Neural progenitor cell (in vitro differentiated cells): ENCODE measurements around the gene C1QTNF1. TPM values are rescaled to one million over a fixed set of nuclear protein-coding genes. Genes with fewer than 3 reads are reported as not detected.
A peak's percentile ranks its signal among the peaks of the same experiment; 100 is the strongest.

Experiments used
- DNase-seq: peaks from one replicate; pipeline ENCODE4 v3.0.0-alpha.2; 2016; ENCODE audit warnings: low spot score
- H2AFZ ChIP-seq: fragments of 200-600 bp; sonication (generic); replicated peaks from 2 replicates; pipeline ENCODE4 v1.6.1; 2016; ENCODE audit warnings: antibody characterized with exemption
- H3F3A ChIP-seq: fragments of 200-600 bp; sonication (generic); 2 replicates; pipeline ENCODE4 v1.6.1; 2016; ENCODE audit warnings: antibody characterized with exemption, low read depth
- H3K27ac ChIP-seq: fragments of 200-600 bp; sonication (generic); 2 replicates; pipeline ENCODE4 v1.5.1; 2016; ENCODE audit warnings: mild to moderate bottlenecking
- H3K27me3 ChIP-seq: fragments of 200-600 bp; sonication (generic); 2 replicates; pipeline ENCODE4 v1.6.1; 2016; ENCODE audit warnings: mild to moderate bottlenecking, moderate library complexity
- H3K36me3 ChIP-seq: fragments of 200-600 bp; sonication (generic); 2 replicates; pipeline ENCODE4 v1.5.1; 2016
- H3K4me1 ChIP-seq: fragments of 200-600 bp; sonication (generic); 2 replicates; pipeline ENCODE4 v1.6.1; 2016; ENCODE audit warnings: mixed run types
- H3K4me2 ChIP-seq: fragments of 200-600 bp; sonication (generic); 2 replicates; pipeline ENCODE4 v1.6.1; 2016
- H3K4me3 ChIP-seq: fragments of 200-600 bp; sonication (generic); 2 replicates; pipeline ENCODE4 v1.5.1; 2016
- H3K79me2 ChIP-seq: fragments of 200-600 bp; sonication (generic); 2 replicates; pipeline ENCODE4 v1.6.1; 2016; ENCODE audit warnings: low read depth
- H3K9ac ChIP-seq: fragments of 200-600 bp; sonication (generic); 2 replicates; pipeline ENCODE4 v1.6.1; 2016
- H3K9me3 ChIP-seq: fragments of 200-600 bp; sonication (generic); 2 replicates; pipeline ENCODE4 v1.5.1; 2016; ENCODE audit warnings: low read depth
- H4K20me1 ChIP-seq: fragments of 200-600 bp; sonication (generic); 2 replicates; pipeline ENCODE4 v1.6.1; 2016; ENCODE audit warnings: low read depth
- H3K27ac Mint-ChIP-seq: 3 replicates; pipeline ENCODE4 v1.8.0; 2021; ENCODE audit warnings: mixed read lengths
- H3K27me3 Mint-ChIP-seq: 2 replicates; pipeline ENCODE4 v1.8.0; 2022; ENCODE audit warnings: low read depth, mild to moderate bottlenecking, inconsistent platforms, moderate library complexity, mixed read lengths; ENCODE audit not compliant: insufficient read depth
- H3K36me3 Mint-ChIP-seq: 3 replicates; pipeline ENCODE4 v1.8.0; 2021; ENCODE audit warnings: mixed read lengths
- H3K4me1 Mint-ChIP-seq: 3 replicates; pipeline ENCODE4 v1.8.0; 2021; ENCODE audit warnings: mixed read lengths
- H3K4me3 Mint-ChIP-seq: 3 replicates; pipeline ENCODE4 v1.8.0; 2021; ENCODE audit warnings: mild to moderate bottlenecking, moderate library complexity, mixed read lengths
- H3K9me3 Mint-ChIP-seq: 3 replicates; pipeline ENCODE4 v1.8.0; 2020; ENCODE audit warnings: mixed read lengths
- EZH2 ChIP-seq: fragments of 200-600 bp; sonication (generic); IDR thresholded peaks from 2 replicates; pipeline ENCODE4 v1.6.1; 2017; ENCODE audit warnings: antibody characterized with exemption, mild to moderate bottlenecking, moderate library complexity
- EZH2phosphoT487 ChIP-seq: fragments of 200-600 bp; sonication (generic); IDR thresholded peaks from 2 replicates; pipeline ENCODE4 v1.6.1; 2017; ENCODE audit warnings: antibody characterized with exemption
- total RNA-seq: library from RNA; depleted of rRNA; stranded (reverse); fragments of >200 nt; gene quantifications from 2 replicates; pipeline ENCODE4 v1.2.3, GENCODE V29; 2015; ENCODE audit warnings: low replicate concordance
- TF ChIP-seq, protein P1 (sequence below): fragments of 200-600 bp; sonication (generic); IDR thresholded peaks from 2 replicates; pipeline ENCODE4 v1.5.1; 2017; ENCODE audit warnings: antibody characterized with exemption, mild to moderate bottlenecking

C1QTNF1 gene
- total RNA-seq, 1 donor from 2014 or later: 1.4 TPM

DNA sequence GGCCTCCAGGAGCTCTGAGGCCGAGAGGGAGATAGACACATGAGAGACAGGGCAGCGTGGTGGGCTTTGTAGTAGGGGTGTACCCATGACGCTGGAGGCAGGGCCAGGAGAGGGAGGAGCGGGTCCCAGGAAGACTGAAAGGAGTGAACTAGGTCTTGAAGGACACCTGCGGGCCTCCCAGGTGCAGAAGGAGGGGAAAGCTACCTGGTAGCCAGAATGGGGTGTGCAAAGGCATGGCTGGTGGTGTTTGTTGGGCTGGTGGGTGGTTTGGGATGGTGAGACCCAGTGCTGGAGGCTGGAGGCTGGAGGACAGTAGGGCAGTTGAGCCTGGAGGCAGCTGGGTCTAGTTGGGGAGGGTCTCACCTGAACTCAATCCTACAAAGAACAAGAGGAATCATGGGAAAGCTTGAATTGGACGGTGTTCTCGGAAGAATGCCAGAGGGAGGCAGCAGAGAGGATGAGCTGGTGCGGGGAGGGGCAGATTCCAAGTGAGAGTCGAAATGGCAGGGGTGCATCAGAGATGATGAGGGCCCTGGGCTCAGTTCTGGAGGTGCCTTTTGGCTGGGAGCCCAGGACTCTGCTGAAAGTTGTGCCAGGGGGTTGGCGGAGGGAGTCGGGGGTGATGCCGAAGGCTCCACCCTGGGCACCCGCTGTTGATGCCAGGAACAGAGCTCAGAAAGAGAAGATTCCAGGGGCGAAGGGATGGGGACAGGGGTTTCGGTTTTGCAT is 21.2 kb downstream of the C1QTNF1 start:
- Histone ChIP-seq H3K27me3 (peaks cover 26% of the 10 kb centered on the region), H2AFZ (no peak overlapping the region), H3K36me3 (no peaks in the 10 kb centered on the region), H3F3A (peaks cover 25% of the 10 kb centered on the region), H4K20me1 (peaks cover 10% of the 10 kb centered on the region), H3K4me3 (no peak overlapping the region), H3K9me3 (no peaks in the 10 kb centered on the region), H3K4me1 (peaks cover 18% of the 10 kb centered on the region), H3K9ac (no peak overlapping the region), H3K79me2 (no peaks in the 10 kb centered on the region), H3K27ac (no peak overlapping the region), H3K4me2 (no peak overlapping the region)
- H3K4me3 Mint-ChIP-seq: no peak overlapping the region
- peaks cover 20% of the 10 kb centered on the region for H3K27me3 Mint-ChIP-seq
- TF ChIP-seq EZH2phosphoT487 (no peak), EZH2 (no peak)
- TF ChIP-seq, protein P1, sequence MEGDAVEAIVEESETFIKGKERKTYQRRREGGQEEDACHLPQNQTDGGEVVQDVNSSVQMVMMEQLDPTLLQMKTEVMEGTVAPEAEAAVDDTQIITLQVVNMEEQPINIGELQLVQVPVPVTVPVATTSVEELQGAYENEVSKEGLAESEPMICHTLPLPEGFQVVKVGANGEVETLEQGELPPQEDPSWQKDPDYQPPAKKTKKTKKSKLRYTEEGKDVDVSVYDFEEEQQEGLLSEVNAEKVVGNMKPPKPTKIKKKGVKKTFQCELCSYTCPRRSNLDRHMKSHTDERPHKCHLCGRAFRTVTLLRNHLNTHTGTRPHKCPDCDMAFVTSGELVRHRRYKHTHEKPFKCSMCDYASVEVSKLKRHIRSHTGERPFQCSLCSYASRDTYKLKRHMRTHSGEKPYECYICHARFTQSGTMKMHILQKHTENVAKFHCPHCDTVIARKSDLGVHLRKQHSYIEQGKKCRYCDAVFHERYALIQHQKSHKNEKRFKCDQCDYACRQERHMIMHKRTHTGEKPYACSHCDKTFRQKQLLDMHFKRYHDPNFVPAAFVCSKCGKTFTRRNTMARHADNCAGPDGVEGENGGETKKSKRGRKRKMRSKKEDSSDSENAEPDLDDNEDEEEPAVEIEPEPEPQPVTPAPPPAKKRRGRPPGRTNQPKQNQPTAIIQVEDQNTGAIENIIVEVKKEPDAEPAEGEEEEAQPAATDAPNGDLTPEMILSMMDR: no peak
- no peak overlapping the region for H3K27ac Mint-ChIP-seq
- peaks cover 5% of the 10 kb centered on the region for H3K9me3 Mint-ChIP-seq
- H3K36me3 Mint-ChIP-seq: no peaks in the 10 kb centered on the region
- H3K4me1 Mint-ChIP-seq: peaks cover 18% of the 10 kb centered on the region
- DNase-seq: no peak

- Histone ChIP-seq H3K27ac (no peak overlapping the region), H3K9me3 (no peaks in the 10 kb centered on the region), H3K36me3 (no peaks in the 10 kb centered on the region), H3K4me2 (no peak overlapping the region), H4K20me1 (peaks cover 10% of the 10 kb centered on the region), H3K27me3 (peaks cover 26% of the 10 kb centered on the region), H3F3A (peaks cover 25% of the 10 kb centered on the region), H2AFZ (no peak overlapping the region), H3K79me2 (no peaks in the 10 kb centered on the region), H3K9ac (no peak overlapping the region), H3K4me3 (no peak overlapping the region), H3K4me1 (peaks cover 18% of the 10 kb centered on the region)
- peak; percentile 82 for DNase-seq
- Mint-ChIP-seq H3K9me3 (peaks cover 5% of the 10 kb centered on the region), H3K4me1 (peaks cover 18% of the 10 kb centered on the region), H3K4me3 (peak overlapping the region; percentile 38), H3K27ac (peak overlapping the region; percentile 51), H3K36me3 (no peaks in the 10 kb centered on the region), H3K27me3 (peaks cover 19% of the 10 kb centered on the region)
- TF ChIP-seq, protein P1: peak; percentile 86
- TF ChIP-seq EZH2phosphoT487 (no peak), EZH2 (no peak)
These were observed 21.9 kb downstream of the C1QTNF1 start for GRCh38 chr17:79045842-79046196.

DNA sequence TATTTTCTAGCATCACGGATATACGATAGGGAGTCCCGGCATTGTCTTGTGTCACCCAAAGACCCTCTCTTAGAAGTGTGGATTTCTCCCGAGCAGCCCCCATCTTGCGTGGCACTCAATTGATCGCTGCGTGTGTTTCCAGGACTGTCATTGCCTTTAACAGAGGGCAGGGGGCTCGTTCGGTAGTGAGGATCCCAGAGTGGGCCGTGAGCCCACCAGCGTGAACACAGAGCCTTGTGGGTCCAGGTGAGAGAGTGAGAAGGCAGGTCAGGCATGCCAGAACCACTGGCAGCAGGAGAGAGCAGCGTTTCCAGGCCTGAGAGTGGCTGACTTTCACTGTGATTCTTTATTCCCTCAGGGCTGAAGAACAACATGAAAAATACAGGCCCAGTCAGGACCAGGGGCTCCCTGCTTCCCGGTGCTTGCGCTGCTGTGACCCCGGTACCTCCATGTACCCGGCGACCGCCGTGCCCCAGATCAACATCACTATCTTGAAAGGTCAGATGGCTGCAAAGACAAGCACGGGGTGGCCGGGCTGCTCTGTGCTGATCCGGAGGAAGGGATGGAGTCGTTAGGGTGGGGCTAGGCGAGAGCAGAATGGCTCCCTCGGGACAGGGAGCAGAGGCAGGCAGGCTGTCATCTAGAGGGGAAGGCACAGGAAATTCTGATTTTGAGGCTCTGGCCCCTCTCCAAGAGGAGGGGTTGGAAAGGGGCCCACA is 22.4 kb downstream of the C1QTNF1 start:
- peaks cover 31% of the 10 kb centered on the region for H3K27me3 ChIP-seq
- Mint-ChIP-seq H3K4me3 (no peak overlapping the region), H3K36me3 (no peaks in the 10 kb centered on the region), H3K9me3 (peaks cover 5% of the 10 kb centered on the region), H3K27ac (no peak overlapping the region), H3K4me1 (peaks cover 18% of the 10 kb centered on the region), H3K27me3 (peaks cover 22% of the 10 kb centered on the region)
- H4K20me1 ChIP-seq: peaks cover 10% of the 10 kb centered on the region
- no peaks in the 10 kb centered on the region for H3K9me3 ChIP-seq
- H3F3A ChIP-seq: peaks cover 25% of the 10 kb centered on the region
- H3K4me2 ChIP-seq: no peak overlapping the region
- no peak overlapping the region for H3K9ac ChIP-seq
- DNase-seq: no peak
- no peak overlapping the region for H2AFZ ChIP-seq
- H3K36me3 ChIP-seq: no peaks in the 10 kb centered on the region
- peaks cover 18% of the 10 kb centered on the region for H3K4me1 ChIP-seq
- no peak overlapping the region for H3K27ac ChIP-seq
- TF ChIP-seq EZH2: no peak
- no peak overlapping the region for H3K4me3 ChIP-seq
- H3K79me2 ChIP-seq: no peaks in the 10 kb centered on the region

GRCh38 chr17:79046916-79047280 is 22.9 kb downstream of the C1QTNF1 start:
- Mint-ChIP-seq H3K36me3 (no peaks in the 10 kb centered on the region), H3K27ac (no peak overlapping the region), H3K4me3 (no peak overlapping the region), H3K9me3 (peaks cover 5% of the 10 kb centered on the region), H3K4me1 (peaks cover 16% of the 10 kb centered on the region), H3K27me3 (peaks cover 22% of the 10 kb centered on the region)
- Histone ChIP-seq H3K36me3 (no peaks in the 10 kb centered on the region), H4K20me1 (peaks cover 10% of the 10 kb centered on the region), H3K27me3 (peaks cover 36% of the 10 kb centered on the region), H3K9ac (no peak overlapping the region), H3K79me2 (no peaks in the 10 kb centered on the region), H2AFZ (no peak overlapping the region), H3K9me3 (peaks cover 5% of the 10 kb centered on the region), H3K4me3 (no peak overlapping the region), H3F3A (peaks cover 25% of the 10 kb centered on the region), H3K4me2 (no peak overlapping the region), H3K27ac (no peak overlapping the region), H3K4me1 (peaks cover 18% of the 10 kb centered on the region)
- no peak for TF ChIP-seq EZH2
- TF ChIP-seq, protein P1: no peak
- no peak for TF ChIP-seq EZH2phosphoT487
- DNase-seq: no peak
